Body of pancreas (tissue), 4 donors: ENCODE results near the gene SNTG2. TPM values are rescaled to one million over a fixed set of nuclear protein-coding genes. Genes with fewer than 3 reads are reported as not detected.

Source experiments
- ATAC-seq: fragments of 150-250 bp; one replicate; pipeline ENCODE4 v1.9.1; 2016
- DNase-seq, 4 donors: peaks; one replicate each; pipeline ENCODE4 v3.0.0-alpha.2; 2019
- H3K27ac ChIP-seq, 4 donors: fragments of 200-600 bp; sonication (generic); 1 replicate in 3 of 4; 2 replicates in 1 of 4; pipeline versions ENCODE4 v1.5.1 to v1.6.1; 2016 to 2019; ENCODE audit warnings: mild to moderate bottlenecking in 1 of 4, mixed read lengths in 1 of 4, moderate library complexity in 1 of 4
- H3K27me3 ChIP-seq, 2 donors: fragments of 200-600 bp; sonication (generic); one replicate each; pipeline ENCODE4 v1.6.0; 2016; ENCODE audit warnings: mild to moderate bottlenecking in 1 of 2
- H3K36me3 ChIP-seq, 2 donors: fragments of 200-600 bp; sonication (generic); replicated peaks in 1 of 2; 2 replicates each; pipeline ENCODE4 v1.5.1; 2016; ENCODE audit warnings: low read depth in 2 of 2; ENCODE audit not compliant: insufficient read depth in 1 of 2
- H3K4me1 ChIP-seq: fragments of 200-600 bp; sonication (generic); one replicate; pipeline ENCODE4 v1.6.0; 2016
- H3K4me3 ChIP-seq, 2 donors: fragments of 200-600 bp; sonication (generic); 1 replicate in 1 of 2; 2 replicates in 1 of 2; pipeline ENCODE4 v1.5.1; 2016 to 2019
- H3K9me3 ChIP-seq, 3 donors: fragments of 200-600 bp; sonication (generic); 1 replicate in 2 of 3; 2 replicates in 1 of 3; pipeline ENCODE4 v1.5.1; 2016
- CTCF ChIP-seq, 7 experiments: fragments of 450-650 bp in 4 of 7; fragments of 200-600 bp in 3 of 7; sonication (generic) in 3 of 7; IDR thresholded peaks; one replicate each; pipeline ENCODE4 v1.5.1; 2016 to 2019; ENCODE audit warnings: antibody characterized with exemption in 7 of 7
- POLR2A ChIP-seq, 3 donors: fragments of 450-650 bp; IDR thresholded peaks; one replicate each; pipeline ENCODE4 v1.6.1; 2016; ENCODE audit warnings: antibody characterized with exemption in 3 of 3, mild to moderate bottlenecking in 2 of 3
- WGBS, 2 donors: methylation state at CpG; one replicate each; pipeline ENCODE4 v1.1.5; 2017; 5-methylcytosine and 5-hydroxymethylcytosine counted together
- intact Hi-C: fragments of 100-400 bp; cut with DNase I; formaldehyde crosslinking; loops from one replicate; pipeline ENCODE4 v1.15.1; 2023
- total RNA-seq, 2 donors: library from RNA; depleted of rRNA; stranded (reverse); fragments of >200 nt; gene quantifications; one replicate each; pipeline ENCODE4 v1.1.0, GENCODE V29; 2016

SNTG2 gene
- total RNA-seq, 2 donors from 2014 or later: 11.9 to 18.7 TPM

- H3K36me3 ChIP-seq: no peaks in the 10 kb centered on the region
- H3K4me1 ChIP-seq: peaks cover 9% of the 10 kb centered on the region
- WGBS, 2 donors: 41 to 55% methylated on average over 13 of the region's 13 CpGs
- TF ChIP-seq POLR2A (IDR thresholded peaks at IDR 0.05) (no peak), CTCF (IDR thresholded peaks at IDR 0.05) (no peak)
- H3K27ac ChIP-seq: peak overlapping the region in 2 of 4 donors; percentile 18 to 62
- intact Hi-C loops: no loop called here
- no peaks in the 10 kb centered on the region for H3K9me3 ChIP-seq
- ATAC-seq: peak; percentile 41
- peak in 1 of 4 donors; percentile 31 for DNase-seq
- no peaks in the 10 kb centered on the region for H3K27me3 ChIP-seq
- peak overlapping the region in 1 of 2 donors; percentile 20 for H3K4me3 ChIP-seq
Observed at GRCh38 chr2:1313240-1313924, 362.7 kb downstream of the SNTG2 start.

GRCh38 chr2:1314254-1314653 is 363.6 kb downstream of the SNTG2 start:
- H3K9me3 ChIP-seq: no peaks in the 10 kb centered on the region
- 39 to 43% methylated on average over 6 of the region's 6 CpGs for WGBS, 2 donors

GRCh38 chr2:1318366-1319009 is 367.8 kb downstream of the SNTG2 start:
- intact Hi-C loops: no loop called here
- H3K4me1 ChIP-seq: no peaks in the 10 kb centered on the region
- no peak for DNase-seq
- H3K36me3 ChIP-seq: no peaks in the 10 kb centered on the region
- WGBS, 2 donors: 78 to 82% methylated on average over 19 of the region's 19 CpGs
- H3K9me3 ChIP-seq: no peaks in the 10 kb centered on the region
- H3K27me3 ChIP-seq: no peaks in the 10 kb centered on the region
- TF ChIP-seq POLR2A (IDR thresholded peaks at IDR 0.05) (no peak), CTCF (IDR thresholded peaks at IDR 0.05) (no peak)
- no peak overlapping the region for H3K27ac ChIP-seq
- no peak overlapping the region for H3K4me3 ChIP-seq
- no peak for ATAC-seq

More at GRCh38 chr2:1314254-1314653, 363.6 kb downstream of the SNTG2 start:
- Histone ChIP-seq H3K4me3 (no peak overlapping the region), H3K36me3 (no peaks in the 10 kb centered on the region), H3K27me3 (no peaks in the 10 kb centered on the region), H3K4me1 (peaks cover 9% of the 10 kb centered on the region), H3K27ac (peak overlapping the region in 3 of 4 donors; percentile 18 to 62 (median 31))
- DNase-seq: peak; percentile 79 to 90 (median 84)
- no peak for TF ChIP-seq CTCF (IDR thresholded peaks at IDR 0.05)
- peak in 2 of 3 donors; percentile 62 to 69 for TF ChIP-seq POLR2A (IDR thresholded peaks at IDR 0.05)
- intact Hi-C loops: no loop called here
- peak; percentile 95 for ATAC-seq

GRCh38 chr2:1319393-1319792 is 368.7 kb downstream of the SNTG2 start:
- no peaks in the 10 kb centered on the region for H3K9me3 ChIP-seq
- no peak for DNase-seq
- ATAC-seq: no peak
- H3K36me3 ChIP-seq: no peaks in the 10 kb centered on the region
- no peaks in the 10 kb centered on the region for H3K4me1 ChIP-seq
- H3K27me3 ChIP-seq: no peaks in the 10 kb centered on the region
- 88 to 91% methylated on average over 7 of the region's 7 CpGs for WGBS, 2 donors
- no peak overlapping the region for H3K27ac ChIP-seq
- TF ChIP-seq CTCF (IDR thresholded peaks at IDR 0.05) (no peak), POLR2A (IDR thresholded peaks at IDR 0.05) (no peak)
- intact Hi-C loops: no loop called here
- no peak overlapping the region for H3K4me3 ChIP-seq
